Rectal smooth muscle tissue (tissue), 1 donor: ENCODE measurements around the gene ARHGAP31.
"Not testable (repeated sequence)": the region's sequence is repeated elsewhere in the genome, so short reads cannot be mapped to it uniquely, and the experiment has no call there.

Source experiments
- H3K27ac ChIP-seq: one replicate; pipeline ENCODE4 v1.7.0; 2013; ENCODE audit warnings: low read depth, low read length, inconsistent platforms
- H3K27me3 ChIP-seq: one replicate; pipeline ENCODE4 v1.7.0; 2013; ENCODE audit warnings: low read length; ENCODE audit not compliant: control insufficient read depth, insufficient read depth
- H3K36me3 ChIP-seq: one replicate; pipeline ENCODE4 v1.7.0; 2013; ENCODE audit warnings: low read length; ENCODE audit not compliant: control insufficient read depth, insufficient read depth
- H3K4me1 ChIP-seq: one replicate; pipeline ENCODE4 v1.7.0; 2013; ENCODE audit warnings: low read length; ENCODE audit not compliant: control insufficient read depth, insufficient read depth
- H3K4me3 ChIP-seq: one replicate; pipeline ENCODE4 v1.7.0; 2013; ENCODE audit warnings: low read length
- H3K9ac ChIP-seq: one replicate; pipeline ENCODE4 v1.7.0; 2013; ENCODE audit warnings: low read length

The ARHGAP31 gene

GRCh38 chr3:119330181-119330580, 36.0 kb downstream of the ARHGAP31 start:
- Histone ChIP-seq H3K27ac (peak overlapping the region; percentile 63), H3K4me1 (peaks cover 4% of the 10 kb centered on the region), H3K36me3 (no peaks in the 10 kb centered on the region), H3K9ac (no peak overlapping the region), H3K4me3 (no peak overlapping the region), H3K27me3 (no peaks in the 10 kb centered on the region)

GRCh38 chr3:119330858-119331257, 36.7 kb downstream of the ARHGAP31 start:
- Histone ChIP-seq H3K4me3 (no peak overlapping the region), H3K4me1 (peaks cover 4% of the 10 kb centered on the region), H3K9ac (no peak overlapping the region), H3K27ac (peak overlapping the region; percentile 63), H3K36me3 (no peaks in the 10 kb centered on the region), H3K27me3 (no peaks in the 10 kb centered on the region)

GRCh38 chr3:119331661-119332060, 37.5 kb downstream of the ARHGAP31 start:
- H3K36me3 ChIP-seq: no peaks in the 10 kb centered on the region
- H3K27me3 ChIP-seq: no peaks in the 10 kb centered on the region
- no peak overlapping the region for H3K4me3 ChIP-seq
- H3K27ac ChIP-seq: peak overlapping the region; percentile 6
- peaks cover 4% of the 10 kb centered on the region for H3K4me1 ChIP-seq
- no peak overlapping the region for H3K9ac ChIP-seq

- Histone ChIP-seq H3K4me3 (no peak overlapping the region), H3K36me3 (no peaks in the 10 kb centered on the region), H3K27me3 (no peaks in the 10 kb centered on the region), H3K4me1 (peaks cover 4% of the 10 kb centered on the region), H3K27ac (no peak overlapping the region), H3K9ac (no peak overlapping the region)
Measured at GRCh38 chr3:119333773-119334509, 39.8 kb downstream of the ARHGAP31 start.

GRCh38 chr3:119336823-119337222, 42.6 kb downstream of the ARHGAP31 start:
- Histone ChIP-seq H3K27ac (no peak overlapping the region), H3K9ac (no peak overlapping the region), H3K27me3 (no peaks in the 10 kb centered on the region), H3K4me1 (no peaks in the 10 kb centered on the region), H3K36me3 (no peaks in the 10 kb centered on the region), H3K4me3 (no peak overlapping the region)

- not testable (repeated sequence) for H3K36me3 ChIP-seq, H3K27ac ChIP-seq, H3K4me3 ChIP-seq, H3K4me1 ChIP-seq, H3K9ac ChIP-seq, H3K27me3 ChIP-seq
Measured at GRCh38 chr3:119337407-119337806, 43.2 kb downstream of the ARHGAP31 start.

DNA sequence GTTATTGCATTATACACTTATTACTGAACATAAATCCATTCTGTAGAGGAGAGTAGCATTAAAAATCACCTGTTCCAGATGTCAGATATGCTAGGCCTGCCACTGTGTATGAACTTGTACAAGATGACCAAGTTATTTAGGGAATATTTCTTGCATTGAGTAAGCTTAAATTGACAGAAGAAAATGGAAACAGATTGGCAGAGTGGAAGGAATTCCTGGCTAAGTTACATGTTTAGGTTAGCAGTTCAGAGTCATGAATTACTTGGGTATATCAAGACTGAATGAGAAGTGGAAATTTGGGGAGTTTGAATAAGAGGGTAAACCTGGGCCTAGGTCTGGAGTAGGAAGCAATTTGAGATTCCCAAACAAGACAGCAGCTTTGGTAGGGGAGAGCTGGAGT, 44.6 kb downstream of the ARHGAP31 start:
- Histone ChIP-seq H3K27ac (no peak overlapping the region), H3K9ac (no peak overlapping the region), H3K27me3 (no peaks in the 10 kb centered on the region)

GRCh38 chr3:119340014-119340413, 45.8 kb downstream of the ARHGAP31 start:
- no peaks in the 10 kb centered on the region for H3K36me3 ChIP-seq
- no peaks in the 10 kb centered on the region for H3K27me3 ChIP-seq
- H3K4me3 ChIP-seq: no peak overlapping the region
- no peak overlapping the region for H3K9ac ChIP-seq
- no peak overlapping the region for H3K27ac ChIP-seq
- no peaks in the 10 kb centered on the region for H3K4me1 ChIP-seq

More for the DNA sequence above, 44.6 kb downstream of the ARHGAP31 start:
- Histone ChIP-seq H3K4me3 (no peak overlapping the region), H3K36me3 (no peaks in the 10 kb centered on the region), H3K4me1 (no peaks in the 10 kb centered on the region)

GRCh38 chr3:119340446-119340845, 46.3 kb downstream of the ARHGAP31 start:
- no peak overlapping the region for H3K9ac ChIP-seq
- H3K4me3 ChIP-seq: no peak overlapping the region
- H3K36me3 ChIP-seq: no peaks in the 10 kb centered on the region
- no peak overlapping the region for H3K27ac ChIP-seq
- no peaks in the 10 kb centered on the region for H3K27me3 ChIP-seq
- no peaks in the 10 kb centered on the region for H3K4me1 ChIP-seq

DNA sequence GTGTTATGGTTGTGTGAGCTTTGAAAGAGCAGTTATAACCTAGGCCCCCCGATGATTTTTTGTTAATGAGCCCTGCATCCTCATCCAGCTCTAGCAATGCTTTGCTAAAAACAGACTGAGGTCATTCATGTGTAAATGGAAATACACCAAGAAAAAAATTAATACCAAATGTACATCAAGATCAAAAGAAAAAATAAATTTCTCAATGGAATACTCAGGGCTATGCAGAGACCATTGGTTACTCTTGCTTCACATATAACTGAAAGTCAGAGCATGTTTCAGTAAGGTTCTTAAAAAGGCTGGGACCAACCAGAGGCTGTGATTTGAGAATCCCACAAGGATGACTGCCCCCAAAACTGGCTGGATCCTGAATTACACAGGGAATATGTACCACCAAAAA, 48.0 kb downstream of the ARHGAP31 start:
- Histone ChIP-seq H3K36me3 (no peaks in the 10 kb centered on the region), H3K27me3 (no peaks in the 10 kb centered on the region), H3K9ac (no peak overlapping the region), H3K4me3 (no peak overlapping the region), H3K4me1 (no peaks in the 10 kb centered on the region), H3K27ac (no peak overlapping the region)

DNA sequence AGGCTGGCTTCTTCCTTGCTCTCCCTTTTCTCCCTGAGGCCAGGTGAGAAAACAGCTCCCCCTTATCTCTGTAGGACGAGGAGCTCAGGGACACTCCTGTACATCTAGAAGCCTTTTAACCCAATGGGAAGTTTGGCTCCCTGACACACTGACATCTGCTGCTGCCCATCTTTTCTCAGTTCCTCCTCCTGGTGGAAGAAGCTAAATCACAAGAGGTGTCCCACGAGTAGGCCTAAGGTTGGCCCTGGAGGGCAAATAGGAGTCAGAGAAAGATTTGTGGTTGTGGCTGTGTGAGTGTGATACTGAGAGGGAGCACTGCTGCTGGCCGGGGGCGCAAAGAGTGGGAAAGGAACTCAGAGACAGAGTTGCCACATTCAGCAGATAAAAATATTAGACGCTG, 49.5 kb downstream of the ARHGAP31 start:
- no peaks in the 10 kb centered on the region for H3K36me3 ChIP-seq
- no peaks in the 10 kb centered on the region for H3K4me1 ChIP-seq
- H3K4me3 ChIP-seq: no peak overlapping the region
- H3K9ac ChIP-seq: no peak overlapping the region
- H3K27me3 ChIP-seq: no peaks in the 10 kb centered on the region
- H3K27ac ChIP-seq: no peak overlapping the region

GRCh38 chr3:119346076-119346496, 51.9 kb downstream of the ARHGAP31 start:
- no peaks in the 10 kb centered on the region for H3K36me3 ChIP-seq
- H3K4me3 ChIP-seq: no peak overlapping the region
- H3K27ac ChIP-seq: no peak overlapping the region
- H3K9ac ChIP-seq: no peak overlapping the region
- no peaks in the 10 kb centered on the region for H3K4me1 ChIP-seq
- no peaks in the 10 kb centered on the region for H3K27me3 ChIP-seq

GRCh38 chr3:119347036-119347435, 52.9 kb downstream of the ARHGAP31 start:
- Histone ChIP-seq H3K27me3 (no peaks in the 10 kb centered on the region), H3K36me3 (no peaks in the 10 kb centered on the region), H3K9ac (no peak overlapping the region), H3K4me1 (no peaks in the 10 kb centered on the region), H3K27ac (no peak overlapping the region), H3K4me3 (no peak overlapping the region)
